Cardiac septum (tissue), 1 donor: Measurements from ENCODE around the gene B4GALT3. TPM values are rescaled to one million over a fixed set of nuclear protein-coding genes. Genes with fewer than 3 reads are reported as not detected.
A peak's percentile ranks its signal among the peaks of the same experiment; 100 is the strongest.

Experiments
- DNase-seq: peaks from one replicate; pipeline ENCODE4 v3.0.0-alpha.2; 2020; ENCODE audit warnings: low spot score
- intact Hi-C: fragments of 100-400 bp; cut with DNase I; formaldehyde crosslinking; loops from one replicate; pipeline ENCODE4 v1.14.0; 2022
- total RNA-seq: library from RNA; stranded (reverse); fragmentation: NEBNext Ultra II Directional; extraction: Animal tissue kit (Norgen Biotek cat#: 25700); gene quantifications from one replicate; pipeline ENCODE4 v1.2.1, GENCODE V29; 2021
- donor health status: DM: no; HTN: no; CAD: no.

Gene B4GALT3
- total RNA-seq, 1 donor from 2014 or later, result 22.2 TPM

DNA sequence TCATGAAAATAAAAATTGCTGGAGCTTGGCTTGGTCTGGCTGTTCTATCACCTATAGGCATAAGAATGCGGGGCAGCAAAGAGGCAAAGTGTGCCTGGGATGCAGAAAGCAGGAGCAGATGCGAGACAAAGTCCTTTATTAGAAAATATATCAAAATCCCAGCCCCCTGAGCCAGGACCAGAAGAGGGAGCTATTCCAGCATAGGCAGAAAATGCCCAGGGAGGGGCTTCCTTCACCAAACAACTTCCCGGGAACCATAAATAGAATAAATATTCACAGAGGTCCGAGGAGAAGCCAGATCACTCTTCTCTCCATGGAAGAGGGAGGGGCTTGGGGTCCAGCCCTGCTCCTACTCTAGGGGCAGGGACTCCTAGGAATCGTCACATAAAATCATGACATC, 6.1 kb downstream of the B4GALT3 start:
- no peak for DNase-seq
- intact Hi-C loops, result no loop called here

DNA sequence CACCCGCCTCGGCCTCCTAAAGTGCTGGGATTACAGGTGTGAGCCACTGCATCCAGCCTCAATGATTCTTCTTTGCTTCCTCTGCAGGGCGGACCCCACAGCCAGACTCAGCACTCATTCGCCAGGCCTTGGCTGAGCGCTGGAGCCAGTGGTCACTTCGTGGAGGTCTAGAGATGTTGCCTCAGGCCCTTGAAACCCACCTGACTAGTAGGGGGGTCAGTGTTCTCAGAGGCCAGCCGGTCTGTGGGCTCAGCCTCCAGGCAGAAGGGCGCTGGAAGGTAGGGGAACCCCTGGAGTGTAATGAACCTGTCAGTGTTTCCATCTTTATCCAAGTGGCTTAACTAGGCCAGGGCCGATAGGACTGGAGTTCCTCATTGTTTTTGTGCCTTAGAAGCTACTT, 8.4 kb downstream of the B4GALT3 start:
- intact Hi-C loops, result no loop called here

DNA sequence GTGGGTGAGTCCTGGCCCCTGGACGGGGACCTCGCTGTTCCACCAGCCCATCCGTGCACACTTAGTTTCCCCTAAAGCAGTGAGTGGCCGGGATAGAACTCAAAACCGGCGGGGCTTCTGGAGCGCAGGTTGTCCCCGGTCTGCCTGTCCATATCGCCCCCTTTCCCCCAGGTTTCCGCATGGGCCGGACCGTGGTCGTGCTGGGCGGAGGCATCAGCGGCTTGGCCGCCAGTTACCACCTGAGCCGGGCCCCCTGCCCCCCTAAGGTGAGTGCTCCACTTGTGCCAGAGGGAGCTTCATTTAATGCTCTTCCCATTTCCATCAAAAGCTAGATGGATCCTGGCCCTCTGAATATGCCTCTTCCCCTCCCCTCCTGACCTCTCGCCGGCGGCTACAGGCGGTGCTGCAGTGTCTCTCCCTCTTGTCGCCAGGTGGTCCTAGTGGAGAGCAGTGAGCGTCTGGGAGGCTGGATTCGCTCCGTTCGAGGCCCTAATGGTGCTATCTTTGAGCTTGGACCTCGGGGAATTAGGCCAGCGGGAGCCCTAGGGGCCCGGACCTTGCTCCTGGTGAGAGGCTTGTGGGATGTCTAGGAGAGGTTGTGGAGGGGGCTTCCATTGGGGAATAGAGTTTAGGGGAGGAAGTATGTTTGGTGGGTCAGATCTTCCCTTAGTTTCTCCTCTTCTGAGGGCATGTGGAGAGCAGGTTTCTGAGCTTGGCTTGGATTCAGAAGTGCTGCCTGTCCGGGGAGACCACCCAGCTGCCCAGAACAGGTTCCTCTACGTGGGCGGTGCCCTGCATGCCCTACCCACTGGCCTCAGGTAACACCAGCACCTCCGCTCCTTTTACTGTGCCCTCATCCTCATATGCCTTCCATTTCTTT, 10.4 kb downstream of the B4GALT3 start:
- DNase-seq, result no peak
- intact Hi-C loops, result loop anchor here (1.0 kb wide), 1 partner anchor 10 kb away; the partner anchor contains the start of gene B4GALT3

More for the DNA sequence above, 8.4 kb downstream of the B4GALT3 start:
- DNase-seq, result no peak

DNA sequence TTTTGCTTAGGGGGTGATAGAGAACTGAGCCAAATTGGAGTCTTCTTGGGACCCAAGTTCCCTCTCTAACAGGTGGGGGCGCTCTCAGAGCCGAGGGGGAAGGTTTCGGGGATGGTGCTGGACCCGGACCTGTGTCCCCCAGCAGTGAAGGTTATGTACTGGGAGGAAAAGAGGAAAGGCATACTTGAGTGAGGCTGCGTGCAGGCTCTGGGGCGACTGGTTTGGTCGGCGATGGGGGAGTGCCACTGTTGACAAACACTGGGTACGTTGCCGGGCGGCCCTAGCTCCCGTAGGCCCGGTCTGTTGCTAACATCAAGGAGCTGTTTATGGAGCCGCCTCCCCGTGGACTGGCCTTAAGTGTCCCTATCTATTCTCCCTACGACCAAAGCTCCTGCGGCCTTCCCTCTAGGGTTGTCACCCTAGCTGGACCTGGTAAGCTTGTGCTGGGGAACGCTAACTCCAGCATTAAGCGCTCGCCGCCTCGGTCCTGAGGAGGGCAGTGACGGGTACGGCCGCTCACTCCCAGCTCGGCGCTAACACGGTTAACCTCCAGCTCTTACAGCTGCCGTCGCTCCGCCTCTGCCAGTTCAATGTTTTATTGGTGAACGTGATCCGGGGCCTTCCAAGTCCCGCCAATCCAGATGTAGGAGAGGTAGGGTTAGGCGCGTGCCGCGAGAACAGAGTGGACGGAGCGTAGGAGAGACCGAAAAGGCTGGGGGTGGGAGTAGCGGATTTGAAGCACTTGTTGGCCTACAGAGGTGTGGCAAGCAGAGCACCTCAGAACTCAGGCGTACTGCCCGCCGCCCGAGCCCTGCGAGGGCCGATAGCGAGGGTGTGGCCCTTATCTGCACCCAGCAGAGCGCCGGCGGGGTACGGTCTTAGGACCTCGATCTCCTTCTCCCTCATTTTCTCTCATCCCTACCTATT, 11.3 kb downstream of the B4GALT3 start, which contains the start of gene PPOX:
PPOX (plus strand) TSS at position 685 of the 927 bp plus-strand sequence. CDS start 422 bp downstream, outside the sequence.
- intact Hi-C loops, result loop anchor here (1.0 kb wide), 1 partner anchor 11 kb away; the partner anchor contains the start of gene B4GALT3
- peak; percentile 98 for DNase-seq

DNA sequence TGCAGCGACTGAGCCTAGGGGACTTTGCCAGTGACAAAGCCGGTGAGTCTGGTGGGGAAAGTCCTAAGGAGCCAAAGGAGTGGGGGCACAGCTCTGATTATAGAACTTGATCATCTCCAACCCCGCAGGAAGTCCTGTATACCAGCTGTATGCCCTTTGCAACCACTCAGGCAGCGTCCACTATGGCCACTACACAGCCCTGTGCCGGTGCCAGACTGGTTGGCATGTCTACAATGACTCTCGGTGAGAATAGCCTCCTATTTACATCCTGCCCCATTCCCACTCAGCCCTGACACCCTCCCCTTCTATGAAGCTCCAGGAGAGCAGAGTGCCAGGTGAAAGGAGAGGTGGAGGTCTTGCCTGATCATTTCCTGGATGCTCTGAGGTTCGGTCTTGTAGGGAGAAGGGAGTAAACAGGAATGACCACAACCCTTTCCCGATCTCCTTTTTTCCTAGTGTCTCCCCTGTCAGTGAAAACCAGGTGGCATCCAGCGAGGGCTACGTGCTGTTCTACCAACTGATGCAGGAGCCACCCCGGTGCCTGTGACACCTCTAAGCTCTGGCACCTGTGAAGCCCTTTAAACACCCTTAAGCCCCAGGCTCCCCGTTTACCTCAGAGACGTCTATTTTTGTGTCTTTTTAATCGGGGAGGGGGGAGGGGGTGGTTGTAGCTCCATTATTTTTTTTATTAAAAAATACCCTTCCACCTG, 12.3 kb downstream of the B4GALT3 start:
- DNase-seq, result no peak
- intact Hi-C loops, result no loop called here

DNA sequence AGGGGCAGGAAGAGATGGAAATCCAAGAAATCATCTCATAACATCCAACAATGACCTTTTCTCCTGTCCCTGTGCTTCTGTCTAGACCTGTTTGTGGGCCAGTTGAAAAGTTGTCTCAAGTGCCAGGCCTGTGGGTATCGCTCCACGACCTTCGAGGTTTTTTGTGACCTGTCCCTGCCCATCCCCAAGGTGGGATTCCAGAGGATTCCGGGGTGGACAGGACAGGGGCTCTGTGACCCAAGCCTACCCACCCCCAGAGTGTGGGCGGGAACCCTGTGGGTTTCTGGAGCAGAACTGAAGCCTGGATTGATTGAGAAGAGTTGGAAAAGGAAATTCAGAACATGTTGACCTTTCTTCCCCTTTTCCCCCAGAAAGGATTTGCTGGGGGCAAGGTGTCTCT, 13.5 kb downstream of the B4GALT3 start:
- intact Hi-C loops, result no loop called here
- DNase-seq, result no peak

DNA sequence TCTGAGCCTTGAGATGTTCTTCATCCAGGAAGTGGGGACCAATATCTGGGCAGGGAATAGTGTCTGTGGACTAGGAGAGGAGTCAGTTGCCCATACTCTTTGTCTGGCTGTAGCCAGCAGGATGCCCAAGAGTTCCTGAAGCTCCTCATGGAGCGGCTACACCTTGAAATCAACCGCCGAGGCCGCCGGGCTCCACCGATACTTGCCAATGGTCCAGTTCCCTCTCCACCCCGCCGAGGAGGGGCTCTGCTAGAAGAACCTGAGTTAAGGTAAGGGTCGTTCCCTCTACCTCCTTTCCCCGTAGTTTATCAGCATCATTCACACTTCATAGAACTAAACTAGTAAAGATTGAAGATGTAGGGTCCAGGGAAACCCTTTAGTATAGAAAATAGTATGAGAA, 14.5 kb downstream of the B4GALT3 start:
- no peak for DNase-seq

DNA sequence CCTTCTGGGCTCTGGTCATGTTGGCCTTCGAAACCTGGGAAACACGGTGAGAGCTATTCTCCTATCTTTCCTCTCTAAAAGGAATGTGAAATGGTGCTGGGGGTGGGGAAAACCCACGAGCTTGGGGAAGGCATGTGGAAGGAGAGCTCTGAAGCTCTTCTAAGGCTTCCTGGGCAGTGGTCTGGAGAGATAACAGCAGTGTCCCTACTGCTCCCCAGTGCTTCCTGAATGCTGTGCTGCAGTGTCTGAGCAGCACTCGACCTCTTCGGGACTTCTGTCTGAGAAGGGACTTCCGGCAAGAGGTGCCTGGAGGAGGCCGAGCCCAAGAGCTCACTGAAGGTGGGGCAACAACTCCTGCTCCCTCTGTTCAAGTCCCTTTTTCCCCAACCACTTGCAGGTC, 15.3 kb downstream of the B4GALT3 start:
- intact Hi-C loops, result no loop called here
- DNase-seq, result no peak

More for the DNA sequence above, 14.5 kb downstream of the B4GALT3 start:
- intact Hi-C loops, result no loop called here

DNA sequence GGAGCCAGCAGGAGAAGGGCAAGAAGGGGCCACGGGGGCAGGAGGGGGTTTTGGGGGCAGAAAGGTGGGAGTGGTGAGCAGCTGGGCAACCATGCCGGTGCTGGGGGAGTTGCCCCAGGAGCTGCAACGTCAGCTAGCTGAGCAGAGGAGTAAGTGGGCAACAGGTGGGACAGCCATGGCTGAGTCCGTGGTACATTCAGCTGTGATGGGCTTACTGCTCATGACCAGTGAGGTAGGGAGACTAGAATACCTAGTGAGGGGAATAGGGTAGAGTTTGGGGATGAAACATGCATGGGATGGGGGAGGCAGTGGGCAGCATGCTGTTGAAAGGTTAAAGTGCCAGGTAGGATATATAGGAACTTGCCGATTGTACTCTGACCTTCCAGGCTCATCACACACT, 15.7 kb downstream of the B4GALT3 start:
- intact Hi-C loops, result no loop called here
- no peak for DNase-seq

DNA sequence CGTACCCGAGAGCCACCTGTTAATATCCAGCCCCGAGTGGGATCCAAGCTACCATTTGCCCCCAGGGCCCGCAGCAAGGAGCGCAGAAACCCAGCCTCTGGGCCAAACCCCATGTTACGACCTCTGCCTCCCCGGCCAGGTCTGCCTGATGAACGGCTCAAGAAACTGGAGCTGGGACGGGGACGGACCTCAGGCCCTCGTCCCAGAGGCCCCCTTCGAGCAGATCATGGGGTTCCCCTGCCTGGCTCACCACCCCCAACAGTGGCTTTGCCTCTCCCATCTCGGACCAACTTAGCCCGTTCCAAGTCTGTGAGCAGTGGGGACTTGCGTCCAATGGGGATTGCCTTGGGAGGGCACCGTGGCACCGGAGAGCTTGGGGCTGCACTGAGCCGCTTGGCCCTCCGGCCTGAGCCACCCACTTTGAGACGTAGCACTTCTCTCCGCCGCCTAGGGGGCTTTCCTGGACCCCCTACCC, 16.6 kb downstream of the B4GALT3 start:
- DNase-seq, result no peak
- intact Hi-C loops, result no loop called here

DNA sequence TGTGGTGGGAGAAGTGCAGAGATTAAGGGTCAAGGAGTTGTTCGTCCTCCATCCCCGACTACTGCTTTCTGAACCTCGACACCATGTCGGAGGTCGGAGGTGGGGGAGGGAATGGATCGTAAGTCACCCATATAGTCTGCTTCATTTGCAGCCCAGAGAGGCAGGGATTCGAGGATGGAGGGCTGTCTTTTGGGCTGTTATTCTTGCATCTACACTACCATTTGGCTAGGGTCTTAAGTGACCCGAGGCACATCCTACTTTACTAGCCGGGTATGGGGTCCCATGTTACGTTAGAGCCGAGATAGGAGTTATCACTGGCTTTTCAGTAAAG, 17.4 kb downstream of the B4GALT3 start:
- intact Hi-C loops, result loop anchor here (2.0 kb wide), 1 partner anchor 27 kb away; the partner anchor contains the start of gene DEDD
- DNase-seq, result no peak

DNA sequence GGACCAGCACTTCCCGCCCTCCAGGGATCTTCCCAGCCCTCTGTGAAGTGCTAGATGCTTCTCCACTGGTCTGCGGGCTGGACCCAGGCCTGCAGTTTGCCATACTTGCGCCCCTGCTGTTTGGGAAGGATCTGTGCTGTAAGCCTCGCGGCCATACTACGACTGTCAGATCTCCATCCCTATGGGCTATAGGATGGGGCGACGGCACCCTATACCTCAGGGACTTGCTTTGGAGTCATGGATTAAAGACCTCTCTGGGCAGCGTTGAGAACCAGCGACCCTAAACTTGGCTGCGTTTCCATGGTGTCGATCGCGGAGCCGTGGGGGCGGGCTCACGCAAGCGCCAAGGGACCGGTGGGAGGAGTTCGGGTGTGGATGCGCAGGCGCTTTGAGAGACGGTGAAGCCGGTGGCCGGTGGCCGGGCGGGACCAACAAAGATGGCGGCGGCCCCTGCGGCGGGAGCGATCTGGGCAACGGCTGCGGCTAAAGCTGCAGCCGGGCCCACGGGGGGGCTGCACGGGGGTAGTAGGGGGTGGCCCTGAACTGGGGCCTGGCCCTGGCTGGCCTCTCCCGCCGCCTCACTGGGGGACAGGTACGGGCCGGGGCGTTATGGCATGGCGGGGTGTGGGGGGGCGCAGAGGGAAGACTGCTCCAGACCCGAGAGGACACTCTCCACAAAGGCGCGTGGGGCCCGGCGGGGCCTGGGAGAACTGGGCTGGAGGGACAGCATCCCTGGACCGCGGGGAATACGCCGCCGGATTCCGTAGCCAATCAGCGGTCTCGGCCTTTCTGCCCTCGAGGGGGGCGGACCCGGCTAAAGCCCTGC, 18.0 kb downstream of the B4GALT3 start, which contains the start of gene USP21:
USP21 (plus strand) TSS at position 414 of the 826 bp plus-strand sequence. CDS start 1,141 bp downstream, outside the sequence.
- intact Hi-C loops, result loop anchor here (2.0 kb wide), 1 partner anchor 26 kb away; the partner anchor contains the start of gene DEDD
- peak; percentile 98 for DNase-seq

DNA sequence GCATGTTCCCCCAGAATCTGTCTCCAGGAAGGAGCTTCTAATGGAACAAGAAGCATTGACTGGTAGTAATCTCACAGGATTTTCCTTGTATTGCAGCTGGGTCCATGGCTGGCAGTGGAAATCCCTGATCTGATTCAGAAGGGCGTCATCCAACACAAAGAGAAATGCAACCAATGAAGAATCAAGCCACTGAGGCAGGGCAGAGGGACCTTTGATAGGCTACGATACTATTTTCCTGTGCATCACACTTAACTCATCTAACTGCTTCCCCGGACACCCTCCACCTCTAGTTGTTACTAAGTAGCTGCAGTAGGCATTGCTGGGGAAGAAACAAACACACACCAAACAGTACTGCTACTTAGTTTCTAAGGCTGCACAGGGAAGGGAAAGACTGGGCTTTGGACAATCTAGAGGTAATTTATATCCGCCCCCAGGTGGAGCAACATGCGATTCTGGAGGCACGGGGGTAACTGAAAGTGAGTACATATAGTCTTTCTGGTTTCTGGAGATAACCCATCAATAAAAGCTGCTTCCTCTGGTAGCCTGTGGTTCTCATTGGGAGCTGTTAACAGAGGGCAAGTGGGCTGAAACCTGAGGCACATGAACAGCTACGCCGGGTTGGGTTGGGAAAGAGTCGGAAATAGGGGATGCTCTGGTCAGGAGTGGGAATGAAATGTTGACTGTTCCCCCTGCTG, 18.8 kb downstream of the B4GALT3 start:
- intact Hi-C loops, result loop anchor here (2.0 kb wide), 1 partner anchor 26 kb away; the partner anchor contains the start of gene DEDD
- no peak for DNase-seq

DNA sequence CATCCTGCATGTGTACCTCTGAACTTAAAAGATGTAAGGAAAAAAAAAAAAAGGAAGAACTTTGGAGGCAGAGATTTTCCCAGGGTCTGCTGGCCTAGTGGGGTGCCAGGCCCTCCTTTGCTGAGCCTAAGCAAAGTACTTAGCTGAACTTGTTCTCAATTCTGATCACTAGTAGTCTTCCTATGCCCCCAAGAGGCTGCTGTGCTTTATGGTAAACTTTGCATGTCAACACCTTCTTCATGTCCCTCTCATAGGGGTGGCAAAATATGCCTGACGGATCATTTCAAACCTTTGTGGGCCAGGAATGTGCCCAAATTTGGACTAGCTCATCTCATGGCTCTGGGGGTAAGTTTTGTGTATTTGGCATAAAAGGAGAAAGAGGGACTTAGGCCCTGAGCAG, 19.4 kb downstream of the B4GALT3 start:
- intact Hi-C loops, result loop anchor here (2.0 kb wide), 1 partner anchor 25 kb away; the partner anchor contains the start of gene DEDD

DNA sequence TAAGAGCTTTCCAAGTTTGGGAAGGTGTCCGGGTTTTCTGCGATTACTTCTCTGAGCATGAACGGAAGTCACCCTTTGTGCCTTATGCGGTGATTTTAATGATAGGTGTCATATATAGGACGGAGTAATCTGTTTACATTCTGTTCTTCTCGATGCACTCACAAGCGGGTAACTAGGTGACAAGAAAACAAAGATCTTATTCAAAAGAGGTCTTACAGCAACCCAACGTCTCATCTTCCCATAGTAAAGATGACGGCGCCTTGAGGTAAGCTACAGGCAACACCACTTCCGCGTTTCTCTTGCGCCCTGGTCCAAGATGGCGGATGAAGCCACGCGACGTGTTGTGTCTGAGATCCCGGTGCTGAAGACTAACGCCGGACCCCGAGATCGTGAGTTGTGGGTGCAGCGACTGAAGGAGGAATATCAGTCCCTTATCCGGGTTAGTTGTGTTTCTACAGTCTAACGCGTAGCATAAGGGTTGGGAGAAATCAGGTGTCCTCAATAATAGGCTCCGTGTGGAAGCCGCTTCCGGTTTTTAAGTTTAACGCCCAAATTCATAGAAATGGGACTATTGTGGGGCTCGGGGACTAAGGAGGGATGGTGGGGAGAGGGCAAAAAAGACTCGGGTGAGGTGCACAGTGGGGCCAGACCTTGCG, 23.5 kb downstream of the B4GALT3 start, which contains the start of gene UFC1:
UFC1 (plus strand) TSS at position 297 of the 656 bp plus-strand sequence; CDS start at position 317, 20 bp downstream.
- intact Hi-C loops, result loop anchor here (5.0 kb wide), 1 partner anchor 37 kb away; the partner anchor contains the start of genes NIT1 and PFDN2
- peak; percentile 90 for DNase-seq

More for the DNA sequence above, 19.4 kb downstream of the B4GALT3 start:
- no peak for DNase-seq

DNA sequence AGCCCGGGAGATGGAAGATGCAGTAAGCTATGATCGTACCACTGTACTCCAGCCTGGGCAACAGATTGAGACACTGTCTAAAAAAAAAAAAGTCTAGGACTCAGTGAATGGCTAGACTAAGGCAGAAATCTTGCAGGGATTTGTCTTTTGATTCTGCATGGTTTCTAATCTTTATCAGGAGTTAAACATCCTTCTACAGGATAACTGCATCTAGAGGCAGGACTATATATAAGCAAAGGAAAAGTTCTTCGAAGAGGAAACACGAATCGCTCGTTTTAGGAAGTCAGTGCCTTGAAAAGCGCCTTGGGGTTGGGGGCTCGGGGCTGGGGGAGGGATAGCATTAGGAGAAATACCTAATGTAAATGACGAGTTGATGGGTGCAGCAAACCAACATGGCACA, 24.1 kb downstream of the B4GALT3 start:
- intact Hi-C loops, result loop anchor here (5.0 kb wide), 1 partner anchor 36 kb away; the partner anchor contains the start of genes NIT1 and PFDN2
- DNase-seq, result no peak

DNA sequence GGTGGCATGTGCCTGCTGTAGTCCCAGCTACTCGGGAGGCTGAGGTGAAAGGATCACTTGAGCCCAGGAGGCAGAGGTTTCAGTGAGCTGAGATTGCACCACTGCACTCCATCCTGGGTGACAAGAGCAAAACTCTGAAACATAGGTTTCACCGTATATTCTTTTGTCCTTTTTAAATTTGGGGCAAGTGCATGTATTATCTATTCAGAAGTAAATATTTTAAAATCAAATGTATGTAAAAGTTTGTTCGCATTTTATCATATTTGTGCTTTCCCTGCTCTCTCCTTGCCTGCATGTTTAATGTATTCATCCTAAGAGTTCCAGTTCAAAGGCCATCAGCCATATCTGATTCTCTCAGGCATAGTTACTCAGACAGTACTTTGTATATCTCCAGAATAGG, 31.5 kb downstream of the B4GALT3 start:
- no peak for DNase-seq
- intact Hi-C loops, result no loop called here
